ENCODE measurements around the gene NPTX1. TPM values are rescaled to one million over a fixed set of nuclear protein-coding genes. Genes with fewer than 3 reads are reported as not detected.
A peak's percentile ranks its signal among the peaks of the same experiment; 100 is the strongest.

Gene NPTX1, protein sequence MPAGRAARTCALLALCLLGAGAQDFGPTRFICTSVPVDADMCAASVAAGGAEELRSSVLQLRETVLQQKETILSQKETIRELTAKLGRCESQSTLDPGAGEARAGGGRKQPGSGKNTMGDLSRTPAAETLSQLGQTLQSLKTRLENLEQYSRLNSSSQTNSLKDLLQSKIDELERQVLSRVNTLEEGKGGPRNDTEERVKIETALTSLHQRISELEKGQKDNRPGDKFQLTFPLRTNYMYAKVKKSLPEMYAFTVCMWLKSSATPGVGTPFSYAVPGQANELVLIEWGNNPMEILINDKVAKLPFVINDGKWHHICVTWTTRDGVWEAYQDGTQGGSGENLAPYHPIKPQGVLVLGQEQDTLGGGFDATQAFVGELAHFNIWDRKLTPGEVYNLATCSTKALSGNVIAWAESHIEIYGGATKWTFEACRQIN
- polyA plus RNA-seq (2013, experiment 1 of 4): 8.0 TPM
- polyA plus RNA-seq (2013, experiment 2 of 4): 5.6 TPM
- polyA plus RNA-seq (2013, experiment 3 of 4): 6.7 TPM
- polyA plus RNA-seq (2013, experiment 4 of 4): 8.0 TPM

DNA sequence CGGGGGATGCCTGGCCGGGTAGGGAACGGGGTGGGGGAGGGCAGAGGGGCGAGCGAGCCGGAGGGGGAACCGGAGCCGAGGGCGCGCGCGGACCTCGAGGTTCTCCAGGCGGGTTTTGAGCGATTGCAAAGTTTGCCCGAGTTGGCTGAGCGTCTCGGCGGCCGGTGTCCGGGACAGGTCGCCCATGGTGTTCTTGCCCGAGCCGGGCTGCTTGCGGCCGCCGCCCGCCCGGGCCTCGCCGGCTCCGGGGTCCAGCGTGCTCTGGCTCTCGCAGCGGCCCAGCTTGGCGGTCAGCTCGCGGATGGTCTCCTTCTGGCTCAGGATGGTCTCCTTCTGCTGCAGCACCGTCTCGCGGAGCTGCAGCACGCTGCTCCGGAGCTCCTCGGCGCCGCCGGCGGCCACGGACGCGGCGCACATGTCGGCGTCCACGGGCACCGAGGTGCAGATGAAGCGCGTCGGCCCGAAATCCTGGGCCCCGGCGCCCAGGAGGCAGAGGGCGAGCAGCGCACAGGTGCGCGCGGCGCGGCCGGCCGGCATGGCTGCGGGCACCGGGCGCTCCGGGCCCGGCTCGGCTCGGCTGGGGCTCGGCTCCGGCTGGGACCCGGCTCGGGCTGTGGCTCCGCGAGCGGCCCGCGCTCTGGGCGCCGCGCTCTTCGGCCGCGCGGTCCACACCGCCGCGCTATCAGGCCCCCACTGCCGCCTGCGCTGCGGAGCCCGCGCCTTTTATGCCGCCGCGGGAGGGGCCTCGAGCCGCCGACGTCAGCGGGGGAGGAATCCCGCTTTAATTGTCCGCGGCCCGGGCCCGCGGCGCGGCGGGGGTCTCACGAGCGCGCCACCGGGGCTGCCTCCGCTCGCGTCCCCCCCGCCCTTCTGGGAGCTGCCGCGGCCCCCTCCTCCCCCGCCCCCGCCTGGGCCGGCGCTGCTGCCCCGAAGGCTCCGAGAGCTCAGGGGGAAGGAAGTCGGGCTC, at the start of gene NPTX1:
TSS of gene NPTX1 (minus strand) at position 698 of the 967 bp plus-strand sequence. CDS start at position 537, 161 bp downstream.
- WGBS, 2 experiments: 1% methylated on average over 136 of the region's 136 CpGs
- Histone ChIP-seq H3K4me3 (ENCODE audit: insufficient read depth, low read depth, low read length) (peak within 1 kb of the TSS; percentile 23), H3K36me3 (ENCODE audit: control insufficient read depth, insufficient read depth, low read length) (no peaks in the 10 kb centered on the region), H3K27me3 (ENCODE audit: control insufficient read depth, insufficient read depth, low read length, poor library complexity, severe bottlenecking) (peaks cover 100% of the 10 kb centered on the region), H3K4me1 (ENCODE audit: control insufficient read depth, insufficient read depth, low read length) (peaks cover 22% of the 10 kb centered on the region), H3K9me3 (ENCODE audit: control insufficient read depth, low read length) (no peaks in the 10 kb centered on the region), H3K27ac (ENCODE audit: insufficient read depth, low read depth, low read length, poor library complexity, severe bottlenecking) (no peak within 1 kb of the TSS)

DNA sequence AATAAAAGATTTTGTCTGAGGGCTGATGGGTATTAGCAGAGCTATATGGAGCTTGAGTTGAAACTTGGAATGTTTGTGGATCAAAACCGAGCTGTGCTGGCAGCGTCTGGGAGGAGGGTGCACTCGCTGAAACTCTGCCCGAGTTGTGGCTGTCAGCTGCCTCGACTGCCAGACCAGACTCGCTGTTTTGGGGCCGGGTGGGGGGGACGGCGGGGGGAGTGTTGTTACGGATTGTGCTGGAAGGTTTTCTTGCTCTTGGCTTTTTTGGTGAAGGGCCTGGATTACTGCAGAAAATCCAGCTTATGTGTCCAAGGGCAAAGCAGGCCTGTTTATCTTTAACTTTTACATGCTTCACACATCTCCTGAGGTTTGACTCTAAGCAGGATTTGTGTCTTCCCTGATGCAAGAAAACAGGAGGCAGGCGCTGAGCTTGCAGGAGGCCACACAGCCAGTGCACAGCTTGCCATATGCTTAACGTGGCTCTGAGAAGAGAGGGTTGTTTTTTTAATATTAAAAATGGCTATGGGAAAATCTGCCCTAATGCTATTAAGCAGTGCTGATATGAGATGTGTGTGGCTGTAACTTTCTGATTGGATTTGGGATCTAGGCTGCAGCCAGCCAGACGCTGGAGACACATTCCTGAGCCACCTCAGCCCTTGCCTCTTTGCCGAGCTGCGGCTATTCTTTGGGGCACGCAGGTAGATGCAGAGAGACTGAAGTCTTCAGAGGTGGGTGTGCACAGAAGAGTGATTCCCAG, 47.7 kb upstream of the NPTX1 start:
- Histone ChIP-seq H3K27me3 (ENCODE audit: control insufficient read depth, insufficient read depth, low read length, poor library complexity, severe bottlenecking) (no peaks in the 10 kb centered on the region), H3K36me3 (ENCODE audit: control insufficient read depth, insufficient read depth, low read length) (no peaks in the 10 kb centered on the region), H3K27ac (ENCODE audit: insufficient read depth, low read depth, low read length, poor library complexity, severe bottlenecking) (no peak overlapping the region), H3K4me1 (ENCODE audit: control insufficient read depth, insufficient read depth, low read length) (no peaks in the 10 kb centered on the region), H3K4me3 (ENCODE audit: insufficient read depth, low read depth, low read length) (no peak overlapping the region), H3K9me3 (ENCODE audit: control insufficient read depth, low read length) (no peaks in the 10 kb centered on the region)
- 85 to 87% methylated on average over 16 of the region's 16 CpGs for WGBS, 2 experiments

DNA sequence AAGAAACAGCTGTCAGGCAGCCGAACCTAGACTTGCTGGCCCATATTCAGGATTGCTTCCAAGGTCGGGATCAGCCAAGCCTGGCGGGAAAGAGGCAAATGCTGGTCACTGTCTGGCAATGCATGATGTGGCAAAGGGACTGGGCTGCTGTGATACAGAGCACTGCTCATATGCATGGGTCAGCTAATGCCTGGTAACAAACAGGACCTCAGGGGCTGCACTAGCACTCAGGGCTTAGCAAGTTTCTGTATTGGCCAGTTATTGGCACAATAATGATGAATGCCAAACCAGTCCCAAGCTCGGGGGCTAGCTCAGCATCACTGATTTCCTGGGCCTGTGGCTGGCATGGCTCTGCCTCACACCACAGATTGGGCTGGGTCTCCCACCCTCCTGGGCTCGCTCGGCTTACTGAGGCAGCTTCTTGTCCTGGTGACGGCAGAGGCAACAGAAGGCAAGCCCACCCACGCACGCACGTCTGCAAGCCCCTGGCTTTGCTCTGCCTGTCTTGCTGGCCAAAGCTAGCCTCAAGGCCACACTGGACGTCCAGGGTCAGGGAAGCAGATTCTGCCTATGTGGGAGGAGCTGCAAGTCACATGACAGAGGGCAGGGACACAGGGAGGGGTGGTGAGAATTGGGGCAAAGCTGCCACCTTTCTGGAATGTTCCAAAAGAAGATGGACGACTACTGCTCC, 46.8 kb upstream of the NPTX1 start:
- H3K4me1 ChIP-seq (ENCODE audit: control insufficient read depth, insufficient read depth, low read length): no peaks in the 10 kb centered on the region
- no peaks in the 10 kb centered on the region for H3K9me3 ChIP-seq (ENCODE audit: control insufficient read depth, low read length)
- H3K36me3 ChIP-seq (ENCODE audit: control insufficient read depth, insufficient read depth, low read length): no peaks in the 10 kb centered on the region
- 91% methylated on average over 12 of the region's 12 CpGs for WGBS, 2 experiments
- peaks cover 3% of the 10 kb centered on the region for H3K27me3 ChIP-seq (ENCODE audit: control insufficient read depth, insufficient read depth, low read length, poor library complexity, severe bottlenecking)
- H3K4me3 ChIP-seq (ENCODE audit: insufficient read depth, low read depth, low read length): no peak overlapping the region
- no peak overlapping the region for H3K27ac ChIP-seq (ENCODE audit: insufficient read depth, low read depth, low read length, poor library complexity, severe bottlenecking)

DNA sequence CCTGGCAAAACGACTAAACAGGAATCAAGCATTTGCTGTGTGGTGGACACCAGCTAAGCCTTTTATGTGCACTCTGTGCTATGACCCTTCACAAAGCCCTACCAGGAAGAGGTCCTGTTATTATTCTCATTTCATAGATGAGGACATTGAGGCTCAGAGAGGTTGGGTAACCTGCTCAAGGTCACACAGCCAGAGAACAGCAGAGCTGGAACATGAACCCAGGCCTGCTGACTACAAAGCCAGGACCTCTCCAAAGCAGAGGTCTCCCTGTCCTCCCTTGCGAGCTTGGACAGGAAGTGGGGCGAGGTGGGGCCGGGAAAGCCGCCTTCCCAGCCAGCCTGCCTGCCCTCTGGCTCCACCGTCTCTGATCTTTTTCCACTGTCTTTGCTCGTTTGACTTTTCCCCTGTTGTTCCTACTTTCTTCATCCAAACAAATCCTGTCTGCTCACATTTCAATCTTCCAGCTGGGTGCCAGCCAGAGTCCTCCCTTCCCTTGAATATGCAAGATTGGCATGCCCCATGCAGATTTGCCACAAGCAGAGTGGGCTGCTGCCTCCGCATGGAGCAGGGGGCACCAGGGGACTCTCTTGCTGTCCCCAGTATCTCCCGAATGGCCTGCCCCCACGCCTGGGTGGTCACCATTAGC, 44.5 kb upstream of the NPTX1 start:
- WGBS, 2 experiments: 73 to 76% methylated on average over 10 of the region's 10 CpGs
- Histone ChIP-seq H3K36me3 (ENCODE audit: control insufficient read depth, insufficient read depth, low read length) (no peaks in the 10 kb centered on the region), H3K27ac (ENCODE audit: insufficient read depth, low read depth, low read length, poor library complexity, severe bottlenecking) (no peak overlapping the region), H3K4me3 (ENCODE audit: insufficient read depth, low read depth, low read length) (no peak overlapping the region), H3K4me1 (ENCODE audit: control insufficient read depth, insufficient read depth, low read length) (no peaks in the 10 kb centered on the region), H3K27me3 (ENCODE audit: control insufficient read depth, insufficient read depth, low read length, poor library complexity, severe bottlenecking) (peaks cover 3% of the 10 kb centered on the region), H3K9me3 (ENCODE audit: control insufficient read depth, low read length) (no peaks in the 10 kb centered on the region)

DNA sequence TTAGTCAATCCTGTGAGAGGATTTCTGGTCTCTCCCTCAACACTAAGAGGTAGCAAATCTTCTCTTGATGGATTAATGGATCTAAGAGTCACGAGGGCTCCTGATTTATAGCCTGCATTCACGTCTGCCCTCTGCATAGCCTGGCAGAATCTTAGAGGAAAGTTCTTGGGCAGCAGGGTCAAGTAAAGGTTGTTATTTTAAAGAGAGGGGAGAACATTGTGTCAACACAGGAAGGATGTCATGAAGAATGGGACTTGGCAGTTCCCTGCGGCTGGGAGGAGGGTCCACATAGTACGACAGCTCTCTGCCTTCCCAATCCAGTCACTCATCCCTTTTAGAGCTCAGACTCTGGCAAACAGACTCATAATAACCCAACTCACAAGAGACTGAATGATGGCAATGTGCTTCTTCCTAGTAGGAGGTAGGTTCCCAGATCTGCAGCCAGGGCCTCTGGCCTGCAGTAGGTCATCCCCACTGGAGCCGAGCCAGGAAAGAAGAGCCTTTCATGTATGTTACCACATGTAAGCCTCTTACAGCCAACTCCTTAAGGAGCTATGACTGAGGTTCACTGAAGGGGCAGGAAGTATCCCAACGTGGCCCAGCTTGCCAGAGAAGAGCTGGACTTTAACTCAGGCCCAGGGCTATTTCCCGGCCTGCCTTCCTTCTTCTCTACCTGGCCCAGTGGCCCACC, 42.8 kb upstream of the NPTX1 start:
- H3K36me3 ChIP-seq (ENCODE audit: control insufficient read depth, insufficient read depth, low read length): no peaks in the 10 kb centered on the region
- H3K27ac ChIP-seq (ENCODE audit: insufficient read depth, low read depth, low read length, poor library complexity, severe bottlenecking): no peak overlapping the region
- H3K9me3 ChIP-seq (ENCODE audit: control insufficient read depth, low read length): no peaks in the 10 kb centered on the region
- no peak overlapping the region for H3K4me3 ChIP-seq (ENCODE audit: insufficient read depth, low read depth, low read length)
- H3K4me1 ChIP-seq (ENCODE audit: control insufficient read depth, insufficient read depth, low read length): no peaks in the 10 kb centered on the region
- WGBS, 2 experiments: 83 to 85% methylated on average over 7 of the region's 7 CpGs
- H3K27me3 ChIP-seq (ENCODE audit: control insufficient read depth, insufficient read depth, low read length, poor library complexity, severe bottlenecking): peaks cover 8% of the 10 kb centered on the region

DNA sequence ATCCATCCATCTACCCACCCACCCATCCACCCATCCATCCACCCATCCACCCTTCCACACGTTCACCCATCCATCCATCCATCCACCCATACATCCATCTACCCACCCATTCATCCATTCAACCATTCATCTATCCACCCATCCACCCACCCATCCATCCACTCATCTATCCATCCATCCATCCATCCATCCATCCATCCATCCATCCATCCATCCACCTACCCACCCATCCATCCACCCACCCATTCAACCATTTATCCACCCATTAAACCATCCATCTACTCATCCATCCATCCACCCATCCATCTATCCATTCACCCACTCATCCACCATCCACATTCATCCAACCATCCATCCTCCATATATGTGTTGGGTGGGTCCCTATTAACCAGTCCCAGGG, 42.0 kb upstream of the NPTX1 start:
- Histone ChIP-seq H3K27ac (ENCODE audit: insufficient read depth, low read depth, low read length, poor library complexity, severe bottlenecking) (no peak overlapping the region), H3K4me1 (ENCODE audit: control insufficient read depth, insufficient read depth, low read length) (no peaks in the 10 kb centered on the region), H3K36me3 (ENCODE audit: control insufficient read depth, insufficient read depth, low read length) (no peaks in the 10 kb centered on the region), H3K4me3 (ENCODE audit: insufficient read depth, low read depth, low read length) (no peak overlapping the region), H3K27me3 (ENCODE audit: control insufficient read depth, insufficient read depth, low read length, poor library complexity, severe bottlenecking) (peaks cover 8% of the 10 kb centered on the region), H3K9me3 (ENCODE audit: control insufficient read depth, low read length) (no peaks in the 10 kb centered on the region)
- 72 to 80% methylated on average over 1 of the region's 1 CpG for WGBS, 2 experiments

DNA sequence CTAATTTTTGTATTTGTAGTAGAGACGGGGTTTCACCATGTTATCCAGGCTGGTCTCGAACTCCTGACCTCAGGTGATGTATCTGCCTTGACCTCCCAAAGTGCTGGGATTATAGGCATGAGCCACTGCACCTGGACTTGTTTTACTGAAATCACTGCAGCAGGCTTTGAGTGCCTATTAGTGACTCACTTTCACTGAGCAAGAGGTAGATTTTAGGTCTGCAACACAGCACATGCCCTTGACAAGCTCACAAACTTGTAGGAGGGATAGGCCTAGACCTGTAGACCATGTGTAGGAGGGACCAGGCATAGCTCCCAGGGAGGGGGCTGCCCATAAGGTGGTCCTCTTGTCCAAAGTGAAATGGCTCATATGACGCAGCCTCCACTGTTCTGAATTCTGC, 41.2 kb upstream of the NPTX1 start:
- 87 to 95% methylated on average over 3 of the region's 3 CpGs for WGBS, 2 experiments
- H3K27ac ChIP-seq (ENCODE audit: insufficient read depth, low read depth, low read length, poor library complexity, severe bottlenecking): no peak overlapping the region
- H3K4me3 ChIP-seq (ENCODE audit: insufficient read depth, low read depth, low read length): no peak overlapping the region
- no peaks in the 10 kb centered on the region for H3K9me3 ChIP-seq (ENCODE audit: control insufficient read depth, low read length)
- peaks cover 8% of the 10 kb centered on the region for H3K27me3 ChIP-seq (ENCODE audit: control insufficient read depth, insufficient read depth, low read length, poor library complexity, severe bottlenecking)
- no peaks in the 10 kb centered on the region for H3K36me3 ChIP-seq (ENCODE audit: control insufficient read depth, insufficient read depth, low read length)
- no peaks in the 10 kb centered on the region for H3K4me1 ChIP-seq (ENCODE audit: control insufficient read depth, insufficient read depth, low read length)

DNA sequence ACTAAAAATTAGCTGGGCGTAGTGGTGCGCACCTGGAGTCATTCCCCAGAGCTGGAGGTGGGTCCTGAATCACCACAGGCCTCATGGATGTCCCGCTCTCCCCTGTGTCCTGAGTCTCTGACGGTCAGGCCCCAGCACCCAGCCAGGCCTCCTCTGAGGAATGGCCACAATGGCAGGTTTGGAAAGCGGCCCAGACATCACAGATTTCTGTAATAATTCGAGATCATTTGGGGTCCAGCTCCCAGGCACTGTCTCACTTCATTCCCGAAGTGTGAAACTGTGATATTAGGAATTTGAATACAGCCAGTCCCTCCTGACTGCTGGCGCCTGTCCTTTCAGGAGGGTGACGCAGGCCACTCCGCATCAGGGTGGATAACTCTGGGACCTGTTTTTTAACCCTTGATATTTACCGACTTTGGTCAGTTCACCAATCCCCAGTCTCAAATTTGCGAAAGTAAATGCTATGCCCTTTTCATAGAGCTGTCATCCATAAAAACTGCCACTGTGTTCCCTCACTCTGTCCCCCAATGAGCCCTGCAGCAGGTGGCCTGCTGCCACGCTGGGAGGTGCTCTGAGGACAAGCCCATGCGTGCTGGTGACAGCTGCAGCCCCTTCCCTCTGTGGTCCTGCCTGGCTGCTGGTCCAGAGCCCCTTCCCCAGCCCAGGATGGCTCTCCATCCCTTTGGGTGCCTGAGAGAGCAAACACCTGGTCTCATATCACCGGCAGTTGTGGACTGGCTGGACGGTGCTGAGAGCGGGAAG, 39.9 kb upstream of the NPTX1 start:
- 89% methylated on average over 17 of the region's 17 CpGs for WGBS, 2 experiments
- Histone ChIP-seq H3K27me3 (ENCODE audit: control insufficient read depth, insufficient read depth, low read length, poor library complexity, severe bottlenecking) (peaks cover 14% of the 10 kb centered on the region), H3K9me3 (ENCODE audit: control insufficient read depth, low read length) (no peaks in the 10 kb centered on the region), H3K4me3 (ENCODE audit: insufficient read depth, low read depth, low read length) (no peak overlapping the region), H3K27ac (ENCODE audit: insufficient read depth, low read depth, low read length, poor library complexity, severe bottlenecking) (no peak overlapping the region), H3K4me1 (ENCODE audit: control insufficient read depth, insufficient read depth, low read length) (no peaks in the 10 kb centered on the region), H3K36me3 (ENCODE audit: control insufficient read depth, insufficient read depth, low read length) (no peaks in the 10 kb centered on the region)

Measured in ectodermal cell (in vitro differentiated cells).